ENCODE data around the gene PRKCSH.

Gene PRKCSH

GRCh38 chr19:11495885-11496284, 60.5 kb downstream of the PRKCSH start:
- in situ Hi-C loops (cut with MboI; ENCODE audit: low sequenced_read_pairs): no loop called here

GRCh38 chr19:11496391-11497163, 61.1 kb downstream of the PRKCSH start:
- in situ Hi-C loops (cut with MboI; ENCODE audit: low sequenced_read_pairs): no loop called here

- in situ Hi-C loops (cut with MboI; ENCODE audit: low sequenced_read_pairs): no loop called here
These were observed 63.8 kb downstream of the PRKCSH start for GRCh38 chr19:11499220-11499726.

GRCh38 chr19:11499890-11500420, 64.5 kb downstream of the PRKCSH start:
- in situ Hi-C loops (cut with MboI; ENCODE audit: low sequenced_read_pairs): no loop called here
